ENCODE results near the gene RFX4.

RFX4 gene

DNA sequence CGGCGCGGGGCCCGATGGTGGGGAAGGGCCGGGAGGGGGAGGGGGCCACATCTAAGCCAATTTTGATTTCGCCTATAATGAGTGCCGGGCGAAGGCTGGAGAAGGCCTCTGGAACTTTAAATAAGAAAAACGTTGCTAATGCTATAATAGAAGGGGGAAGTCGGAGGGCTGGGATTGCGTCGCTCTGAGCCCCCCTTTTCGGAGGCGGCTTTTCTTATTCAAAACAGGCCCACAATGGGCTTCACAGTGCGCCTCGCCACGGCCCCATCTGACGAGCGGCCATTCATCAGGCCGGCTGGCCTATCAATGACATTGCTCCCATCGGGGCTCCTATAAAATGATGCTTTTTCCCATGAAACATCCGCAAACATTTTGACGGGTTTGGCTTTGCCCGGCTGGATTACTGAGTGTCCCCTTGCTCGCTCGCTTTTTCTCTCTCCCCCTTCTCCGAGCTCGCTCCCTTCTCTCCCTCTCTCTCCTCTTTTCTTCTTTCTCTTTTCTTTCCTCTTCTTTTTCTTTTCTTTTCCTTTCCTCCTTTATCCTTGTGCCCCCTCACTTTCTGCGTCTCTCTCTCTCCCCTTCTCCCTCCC is at the start of gene RFX4:
TSS of gene RFX4 (plus strand) at position 364 of the 590 bp plus-strand sequence. CDS start 317 bp downstream, outside the sequence.
- no peak for DNase-seq (ENCODE audit: low spot score)

GRCh38 chr12:106541201-106541600 is 41.6 kb upstream of the RFX4 start:
- DNase-seq (ENCODE audit: low spot score): no peak

DNA sequence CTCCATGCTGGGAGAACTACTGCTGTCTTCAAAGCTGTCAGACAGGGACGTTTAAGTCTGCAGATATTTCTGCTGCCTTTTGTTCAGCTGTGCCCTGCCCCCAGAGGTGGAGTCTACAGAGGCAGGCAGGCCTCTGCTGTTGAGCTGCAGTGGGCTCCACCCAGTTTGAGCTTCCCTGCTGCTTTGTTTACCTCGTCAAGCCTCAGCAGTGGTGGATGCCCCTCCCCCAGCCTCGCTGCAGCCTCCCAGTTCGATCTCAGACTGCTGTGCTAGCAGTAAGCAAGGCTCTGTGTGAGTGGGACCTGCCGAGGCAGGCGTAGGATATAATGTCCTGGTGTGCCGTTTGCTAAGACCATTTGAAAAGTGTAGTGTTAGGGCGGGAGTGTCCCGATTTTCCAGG is 31.4 kb upstream of the RFX4 start:
- DNase-seq (ENCODE audit: low spot score): no peak

DNA sequence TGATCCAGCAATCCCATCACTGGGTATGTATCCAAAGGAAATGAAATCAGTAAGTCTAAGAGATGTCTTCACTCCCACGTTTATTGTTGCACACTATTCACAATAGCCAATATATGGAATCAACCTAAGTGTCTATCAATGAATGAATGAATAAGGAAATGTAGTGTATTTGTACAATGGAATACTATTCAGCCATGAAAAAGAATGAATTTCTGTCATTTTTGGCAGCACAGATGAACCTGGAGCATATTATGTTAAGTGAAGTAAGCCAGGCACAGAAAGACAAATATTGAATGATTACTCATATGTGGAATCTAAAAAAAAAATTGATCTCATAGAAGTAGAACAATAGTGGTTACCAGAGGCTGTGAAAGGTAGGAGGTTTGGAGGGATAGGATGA is 30.6 kb upstream of the RFX4 start:
- DNase-seq (ENCODE audit: low spot score): no peak

DNA sequence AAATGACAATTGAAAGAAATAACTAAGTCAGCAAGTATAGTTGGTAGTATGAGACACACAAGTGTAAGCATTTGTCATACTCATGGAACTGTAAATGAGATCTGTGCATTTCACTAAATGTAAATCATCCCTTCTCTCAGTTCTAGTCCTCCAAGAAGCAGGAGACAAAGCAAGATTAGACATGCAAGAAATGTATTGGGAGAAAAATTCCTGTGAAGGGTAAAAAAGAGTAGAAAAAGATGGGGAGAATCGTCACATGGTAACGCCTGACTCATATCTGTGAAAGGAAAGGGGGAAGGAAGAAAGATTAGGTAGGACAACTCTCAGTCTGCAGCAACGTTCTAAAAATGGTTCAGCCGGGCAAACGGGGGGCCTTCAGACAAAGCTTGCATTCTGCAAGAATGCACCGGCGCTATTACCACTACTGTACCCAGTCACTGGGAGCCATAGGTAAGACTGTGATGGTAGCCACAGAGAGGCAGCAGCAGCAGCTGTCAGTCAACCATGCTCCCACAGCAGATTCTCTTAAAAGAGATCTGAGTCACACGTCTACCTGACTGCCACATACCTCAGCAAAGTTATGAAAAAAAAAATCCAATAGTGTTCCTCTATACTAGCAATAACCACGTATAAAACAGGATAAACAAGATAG is 18.0 kb upstream of the RFX4 start:
- peak; percentile 16 for DNase-seq (ENCODE audit: low spot score)

- DNase-seq (ENCODE audit: low spot score): peak; percentile 25
Observed at GRCh38 chr12:106566771-106567170, 16.0 kb upstream of the RFX4 start.

DNA sequence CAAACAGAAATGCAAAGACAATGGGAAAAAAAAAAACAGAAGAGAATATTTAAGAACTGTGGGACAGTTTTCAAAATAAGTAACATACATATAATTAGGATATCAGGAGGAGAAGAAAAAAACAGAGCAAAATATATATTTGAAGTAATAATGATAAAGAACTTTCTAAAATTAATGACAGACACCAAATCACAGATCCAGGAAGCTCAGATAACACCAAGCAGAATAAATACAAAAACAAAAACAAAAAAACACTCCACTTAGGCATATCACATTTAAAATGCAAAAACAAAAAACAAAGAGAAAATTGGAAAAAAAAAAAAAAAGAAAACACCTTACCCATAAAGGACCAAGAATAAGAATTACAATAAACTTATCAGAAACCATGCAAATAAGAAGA is 9.6 kb upstream of the RFX4 start:
- no peak for DNase-seq (ENCODE audit: low spot score)

DNA sequence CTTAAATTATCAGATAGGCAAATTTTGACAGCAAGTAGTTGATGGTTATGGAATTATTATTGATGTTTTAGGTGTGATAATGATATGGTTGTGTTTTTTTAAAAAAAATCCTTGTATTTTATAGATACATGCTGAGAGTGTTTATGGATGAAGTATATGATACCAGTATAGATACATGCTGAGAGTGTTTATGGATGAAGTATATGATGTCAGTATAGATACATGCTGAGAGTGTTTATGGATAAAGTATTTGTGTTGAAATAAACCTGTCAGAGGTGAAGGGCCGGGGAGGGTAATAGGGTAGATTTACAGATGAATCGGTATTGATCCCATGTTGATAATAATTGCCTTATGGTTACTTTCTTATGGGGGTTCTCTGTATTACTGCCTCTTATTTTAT is 6.0 kb upstream of the RFX4 start:
- DNase-seq (ENCODE audit: low spot score): no peak

DNA sequence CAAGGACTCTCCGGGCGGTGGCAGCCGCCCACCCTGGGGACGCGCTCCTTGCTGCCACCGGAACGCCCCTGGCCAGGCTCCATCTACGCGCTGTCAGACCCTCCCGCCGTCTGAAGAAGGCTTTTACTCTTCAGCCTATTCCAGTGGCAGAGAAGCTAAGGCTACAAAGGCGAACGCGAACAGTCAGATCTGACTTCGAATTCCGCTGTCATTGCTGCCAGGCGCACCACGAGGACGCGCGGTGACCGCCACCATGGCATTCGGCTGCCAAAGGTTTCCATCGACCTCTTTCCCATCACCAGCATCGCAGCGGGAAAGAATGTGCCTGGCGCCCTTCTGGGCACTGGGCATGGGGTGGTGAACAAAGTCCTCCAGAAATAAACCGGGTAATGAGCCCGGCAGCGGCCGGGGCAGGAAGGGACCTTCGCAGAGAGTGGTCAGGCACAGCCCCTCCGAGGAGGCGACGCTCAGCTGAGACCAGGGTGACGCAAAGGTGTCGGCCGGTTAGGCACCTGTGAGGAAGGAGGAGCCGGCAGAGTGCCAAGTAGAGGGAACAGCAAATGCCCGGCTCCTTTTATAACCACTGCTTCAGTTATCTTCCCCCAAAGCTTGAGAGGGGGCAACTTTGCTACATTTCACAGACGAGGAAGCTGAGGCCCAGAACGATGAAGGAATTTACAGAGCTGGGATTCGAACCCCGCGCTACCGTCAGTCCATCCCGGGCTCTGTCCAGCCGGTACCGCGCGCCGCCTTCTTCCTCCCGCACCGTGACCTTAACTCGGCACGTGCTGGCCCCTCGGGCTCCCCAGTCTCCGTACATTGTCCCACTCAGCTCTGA is 1.9 kb upstream of the RFX4 start:
- DNase-seq (ENCODE audit: low spot score): no peak

DNA sequence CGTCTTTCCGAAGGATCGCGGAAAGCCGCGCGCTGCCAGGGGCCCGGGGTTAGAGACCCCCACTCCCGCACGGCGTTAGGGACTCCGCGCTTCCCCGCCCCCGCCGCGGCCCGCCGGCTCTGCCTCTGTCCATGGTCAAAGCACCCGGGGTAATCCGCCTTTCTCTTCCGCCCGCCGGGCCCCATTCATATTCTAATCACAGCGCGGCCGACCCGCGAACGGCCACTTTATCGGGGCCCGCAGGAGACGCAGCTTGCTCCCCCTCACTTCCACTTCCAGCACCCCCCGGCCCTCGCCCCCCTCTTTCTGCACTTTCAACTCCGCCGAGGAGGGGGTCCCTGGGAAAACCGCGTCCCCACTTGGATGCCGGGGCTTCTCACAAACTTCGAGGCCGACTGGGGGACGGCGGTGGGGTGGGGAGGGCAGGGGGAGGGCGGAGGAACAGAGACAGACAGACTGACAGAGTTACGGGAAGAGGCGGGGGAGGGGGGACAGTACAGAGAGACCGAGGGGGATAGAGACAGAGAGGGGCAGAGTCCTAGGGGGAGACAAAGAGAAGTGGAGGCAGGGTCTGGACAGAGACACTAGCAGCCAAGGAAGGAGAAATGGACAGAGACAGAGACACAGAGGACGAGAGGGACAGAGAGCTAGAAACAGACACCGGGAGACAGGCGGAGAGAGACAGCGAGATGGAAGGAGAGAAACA is 1.1 kb upstream of the RFX4 start:
- no peak for DNase-seq (ENCODE audit: low spot score)

DNA sequence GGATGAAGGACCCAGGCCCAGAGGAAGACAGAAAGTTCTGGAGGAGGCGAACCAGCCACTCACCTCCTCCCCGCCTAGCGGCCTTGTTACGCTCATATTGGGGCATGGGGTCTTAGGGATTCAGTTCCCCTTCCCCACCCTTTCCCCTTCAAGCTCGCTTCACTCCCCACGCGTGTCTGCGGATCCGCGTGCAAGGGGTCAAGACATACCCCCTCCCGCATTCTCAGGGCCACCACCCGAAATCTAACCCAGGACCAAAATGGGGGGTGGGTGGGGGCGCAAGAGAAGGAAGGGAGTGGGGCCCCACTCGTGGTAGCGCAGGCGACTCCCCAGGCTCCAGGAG is 584 bp upstream of the RFX4 start:
- DNase-seq (ENCODE audit: low spot score): no peak

DNA sequence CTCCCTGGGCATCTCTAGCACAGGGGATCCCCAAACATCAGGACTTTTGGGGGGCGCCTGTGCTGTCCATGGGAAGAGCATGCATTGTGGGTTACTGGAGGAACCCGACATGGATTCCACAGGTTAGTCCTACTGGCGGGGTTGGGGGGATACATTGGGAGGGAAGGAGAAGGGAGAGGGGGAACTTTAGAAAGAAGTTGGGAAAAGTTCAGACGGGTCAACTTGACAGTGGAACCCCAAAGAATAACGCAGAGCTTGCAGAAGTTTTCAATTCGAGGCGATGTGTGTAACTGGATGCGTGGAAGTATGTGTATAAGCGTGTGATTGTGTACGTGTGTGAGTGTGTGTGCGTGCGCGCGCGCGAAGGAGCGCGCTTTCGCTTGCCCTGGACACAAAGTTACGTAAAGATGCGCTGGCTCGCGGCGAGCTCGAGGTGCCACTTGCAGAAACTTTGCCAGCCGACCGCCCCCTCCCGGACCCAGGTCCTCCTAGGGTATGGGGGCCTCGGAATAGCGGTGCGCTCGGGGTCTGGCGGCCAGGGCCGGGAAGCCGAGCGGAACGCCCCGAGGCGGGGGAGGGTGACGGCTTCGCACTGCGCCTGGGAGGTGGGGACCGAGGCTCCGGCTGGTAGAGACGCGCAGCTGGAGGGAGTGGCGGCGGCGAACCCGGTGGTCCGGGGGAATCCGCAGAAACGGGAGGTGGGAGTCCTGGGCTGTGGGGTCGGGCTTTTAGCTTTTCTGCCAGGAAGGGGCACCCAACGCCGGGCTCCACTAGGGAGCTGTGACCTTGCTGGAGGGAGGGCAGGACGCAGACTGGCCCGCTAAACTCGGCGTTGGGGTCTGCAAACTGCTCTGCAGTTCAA is 669 bp downstream of the RFX4 start:
- DNase-seq (ENCODE audit: low spot score): no peak

- DNase-seq (ENCODE audit: low spot score): no peak
Observed at GRCh38 chr12:106584104-106585064, 1.6 kb downstream of the RFX4 start.

- DNase-seq (ENCODE audit: low spot score): no peak
Observed at GRCh38 chr12:106585105-106585520, 2.3 kb downstream of the RFX4 start.

- no peak for DNase-seq (ENCODE audit: low spot score)
Observed at GRCh38 chr12:106585521-106586277, 2.9 kb downstream of the RFX4 start.

DNA sequence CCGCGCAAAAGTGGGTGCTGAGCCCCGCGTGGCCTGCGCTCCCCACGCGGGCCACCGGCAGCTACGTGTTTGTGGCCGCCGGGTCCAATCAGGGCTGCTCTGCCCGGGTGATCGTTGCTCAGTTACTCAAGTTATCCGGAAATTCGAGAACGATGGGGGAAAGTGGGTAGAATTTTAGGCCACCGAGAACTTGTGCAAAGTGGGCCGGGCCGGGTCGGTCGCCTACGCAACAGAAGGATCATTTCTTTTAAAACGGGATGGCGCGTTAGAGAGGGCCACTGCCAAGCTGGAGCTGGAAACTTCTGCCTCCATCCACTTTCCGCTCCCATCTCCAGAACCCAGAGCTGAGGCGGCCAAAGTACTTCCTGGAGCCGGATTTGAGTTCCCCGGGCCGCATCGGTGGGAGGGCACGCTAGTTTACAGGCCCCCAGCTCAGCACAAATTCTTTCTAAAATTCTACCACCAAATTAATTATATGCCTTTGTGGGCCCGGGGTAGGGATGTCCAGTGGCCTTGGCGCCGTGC is 3.5 kb downstream of the RFX4 start:
- no peak for DNase-seq (ENCODE audit: low spot score)

DNA sequence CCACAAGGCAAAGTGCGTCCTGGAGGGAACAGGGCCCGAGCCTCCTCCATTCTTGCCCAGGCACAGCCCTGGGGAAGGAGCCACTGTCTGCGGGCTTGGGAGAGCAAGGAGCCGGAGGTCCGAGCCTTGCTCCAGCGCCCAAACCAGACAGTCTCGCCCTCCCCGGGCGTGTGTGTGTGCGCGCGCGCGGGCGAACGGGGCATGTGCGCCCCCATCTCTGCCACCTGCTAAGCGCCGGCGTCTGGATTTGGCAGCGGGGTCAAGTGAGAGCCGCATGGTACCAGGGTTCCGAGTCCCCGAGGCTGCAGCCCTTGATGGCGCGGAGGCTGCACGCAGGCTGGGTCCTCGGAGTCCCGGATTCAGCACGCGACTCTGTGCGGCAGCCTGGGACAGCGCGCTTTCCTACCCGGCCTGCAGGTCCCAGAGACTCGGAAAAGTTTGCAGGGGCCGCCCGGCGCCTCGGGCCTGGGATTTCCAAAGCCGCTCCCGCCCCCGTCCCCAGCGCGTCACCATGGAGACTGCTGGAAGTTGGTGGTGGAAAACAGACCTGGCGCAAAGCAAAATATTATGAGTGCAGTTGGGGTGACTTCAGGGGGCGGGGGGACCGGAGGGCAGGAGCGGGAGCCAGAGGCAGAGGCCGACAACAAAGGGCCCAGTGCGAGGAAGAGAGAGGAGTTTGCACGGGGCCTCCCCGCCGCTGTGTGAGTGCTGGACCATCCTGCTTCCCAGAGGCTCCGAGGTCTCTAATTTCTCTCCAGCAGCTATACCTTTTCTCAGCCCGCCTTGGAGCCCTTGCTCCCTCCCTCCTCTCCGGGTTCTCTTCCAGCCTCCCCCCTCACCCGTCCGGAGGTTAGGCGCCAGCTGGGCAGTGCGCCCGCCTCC is 4.2 kb downstream of the RFX4 start:
- peak; percentile 8 for DNase-seq (ENCODE audit: low spot score)

DNA sequence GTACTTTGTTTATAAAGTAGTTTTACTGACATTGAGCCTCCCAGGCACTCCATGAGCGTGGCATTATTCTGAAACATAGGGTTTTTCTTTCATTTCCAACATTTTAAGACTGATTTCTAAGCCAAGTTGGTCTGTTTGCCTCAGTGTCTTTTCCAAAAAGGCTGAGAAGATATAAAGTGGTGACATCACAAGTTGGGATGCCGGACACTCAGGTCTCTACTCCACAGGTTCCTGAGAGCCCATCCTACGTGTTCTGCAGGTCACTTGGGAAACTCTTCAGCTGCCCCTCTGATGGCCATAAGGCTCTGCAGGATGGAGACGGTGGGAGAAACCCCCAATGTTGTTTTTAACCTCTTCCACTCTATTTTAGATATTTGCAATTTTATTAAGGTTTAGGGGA is 6.0 kb downstream of the RFX4 start:
- no peak for DNase-seq (ENCODE audit: low spot score)

DNA sequence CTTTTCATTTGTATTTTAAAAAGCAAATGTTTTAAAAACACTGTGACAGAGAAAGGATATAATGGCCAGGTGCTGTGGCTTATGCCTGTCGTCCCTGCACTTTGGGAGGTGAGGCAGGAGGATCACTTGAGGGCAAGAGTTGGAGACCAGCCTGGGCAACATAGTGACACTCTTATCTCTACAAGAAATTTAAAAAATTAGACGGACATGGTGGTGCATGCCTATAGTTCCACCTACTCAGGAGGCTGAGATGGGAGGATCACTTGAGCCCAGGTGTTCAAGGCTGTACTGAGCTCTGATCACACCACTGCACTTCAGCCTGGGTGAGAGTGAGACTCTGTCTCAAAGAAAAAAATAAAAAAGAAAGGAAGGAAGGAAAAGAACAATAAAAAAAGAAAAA is 7.8 kb downstream of the RFX4 start:
- no peak for DNase-seq (ENCODE audit: low spot score)

Data from kidney tubule cell (primary cell).